ENCODE results near the gene DMD. TPM values are rescaled to one million over a fixed set of nuclear protein-coding genes. Genes with fewer than 3 reads are reported as not detected.

Gene DMD
- total and polyA plus RNA-seq, 2 of the 13 experiments (the other 11 are each of a cell fraction or from before 2014, with no cell fraction given), result 17.6 to 25.9 TPM

DNA sequence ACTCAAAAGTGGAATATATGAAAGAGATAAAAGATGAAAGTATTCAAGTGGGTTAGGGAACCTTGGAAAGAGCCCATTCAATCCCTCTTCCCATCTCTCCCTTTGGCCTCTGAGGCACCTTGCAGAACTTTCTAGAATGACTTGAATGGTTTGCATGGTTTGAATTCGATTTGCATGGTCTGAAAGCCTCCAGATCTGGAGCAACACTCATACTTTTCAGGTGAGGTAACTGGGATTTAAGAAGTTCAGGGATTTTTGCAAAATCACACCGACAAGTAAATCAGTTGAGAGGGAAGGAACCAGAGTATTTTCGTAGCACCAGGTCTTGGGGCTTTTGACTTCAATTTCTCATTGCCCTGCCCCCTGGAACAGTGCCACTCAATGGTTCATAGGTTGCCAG is 1663.5 kb downstream of the DMD start (continued):
- TF ChIP-seq, protein P1, sequence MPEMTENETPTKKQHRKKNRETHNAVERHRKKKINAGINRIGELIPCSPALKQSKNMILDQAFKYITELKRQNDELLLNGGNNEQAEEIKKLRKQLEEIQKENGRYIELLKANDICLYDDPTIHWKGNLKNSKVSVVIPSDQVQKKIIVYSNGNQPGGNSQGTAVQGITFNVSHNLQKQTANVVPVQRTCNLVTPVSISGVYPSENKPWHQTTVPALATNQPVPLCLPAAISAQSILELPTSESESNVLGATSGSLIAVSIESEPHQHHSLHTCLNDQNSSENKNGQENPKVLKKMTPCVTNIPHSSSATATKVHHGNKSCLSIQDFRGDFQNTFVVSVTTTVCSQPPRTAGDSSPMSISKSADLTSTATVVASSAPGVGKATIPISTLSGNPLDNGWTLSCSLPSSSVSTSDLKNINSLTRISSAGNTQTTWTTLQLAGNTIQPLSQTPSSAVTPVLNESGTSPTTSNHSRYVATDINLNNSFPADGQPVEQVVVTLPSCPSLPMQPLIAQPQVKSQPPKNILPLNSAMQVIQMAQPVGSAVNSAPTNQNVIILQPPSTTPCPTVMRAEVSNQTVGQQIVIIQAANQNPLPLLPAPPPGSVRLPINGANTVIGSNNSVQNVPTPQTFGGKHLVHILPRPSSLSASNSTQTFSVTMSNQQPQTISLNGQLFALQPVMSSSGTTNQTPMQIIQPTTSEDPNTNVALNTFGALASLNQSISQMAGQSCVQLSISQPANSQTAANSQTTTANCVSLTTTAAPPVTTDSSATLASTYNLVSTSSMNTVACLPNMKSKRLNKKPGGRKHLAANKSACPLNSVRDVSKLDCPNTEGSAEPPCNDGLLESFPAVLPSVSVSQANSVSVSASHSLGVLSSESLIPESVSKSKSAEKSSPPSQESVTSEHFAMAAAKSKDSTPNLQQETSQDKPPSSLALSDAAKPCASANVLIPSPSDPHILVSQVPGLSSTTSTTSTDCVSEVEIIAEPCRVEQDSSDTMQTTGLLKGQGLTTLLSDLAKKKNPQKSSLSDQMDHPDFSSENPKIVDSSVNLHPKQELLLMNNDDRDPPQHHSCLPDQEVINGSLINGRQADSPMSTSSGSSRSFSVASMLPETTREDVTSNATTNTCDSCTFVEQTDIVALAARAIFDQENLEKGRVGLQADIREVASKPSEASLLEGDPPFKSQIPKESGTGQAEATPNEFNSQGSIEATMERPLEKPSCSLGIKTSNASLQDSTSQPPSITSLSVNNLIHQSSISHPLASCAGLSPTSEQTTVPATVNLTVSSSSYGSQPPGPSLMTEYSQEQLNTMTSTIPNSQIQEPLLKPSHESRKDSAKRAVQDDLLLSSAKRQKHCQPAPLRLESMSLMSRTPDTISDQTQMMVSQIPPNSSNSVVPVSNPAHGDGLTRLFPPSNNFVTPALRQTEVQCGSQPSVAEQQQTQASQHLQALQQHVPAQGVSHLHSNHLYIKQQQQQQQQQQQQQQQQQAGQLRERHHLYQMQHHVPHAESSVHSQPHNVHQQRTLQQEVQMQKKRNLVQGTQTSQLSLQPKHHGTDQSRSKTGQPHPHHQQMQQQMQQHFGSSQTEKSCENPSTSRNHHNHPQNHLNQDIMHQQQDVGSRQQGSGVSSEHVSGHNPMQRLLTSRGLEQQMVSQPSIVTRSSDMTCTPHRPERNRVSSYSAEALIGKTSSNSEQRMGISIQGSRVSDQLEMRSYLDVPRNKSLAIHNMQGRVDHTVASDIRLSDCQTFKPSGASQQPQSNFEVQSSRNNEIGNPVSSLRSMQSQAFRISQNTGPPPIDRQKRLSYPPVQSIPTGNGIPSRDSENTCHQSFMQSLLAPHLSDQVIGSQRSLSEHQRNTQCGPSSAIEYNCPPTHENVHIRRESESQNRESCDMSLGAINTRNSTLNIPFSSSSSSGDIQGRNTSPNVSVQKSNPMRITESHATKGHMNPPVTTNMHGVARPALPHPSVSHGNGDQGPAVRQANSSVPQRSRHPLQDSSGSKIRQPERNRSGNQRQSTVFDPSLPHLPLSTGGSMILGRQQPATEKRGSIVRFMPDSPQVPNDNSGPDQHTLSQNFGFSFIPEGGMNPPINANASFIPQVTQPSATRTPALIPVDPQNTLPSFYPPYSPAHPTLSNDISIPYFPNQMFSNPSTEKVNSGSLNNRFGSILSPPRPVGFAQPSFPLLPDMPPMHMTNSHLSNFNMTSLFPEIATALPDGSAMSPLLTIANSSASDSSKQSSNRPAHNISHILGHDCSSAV (CRISPR knock-in tag; IDR thresholded peaks at IDR 0.05; ENCODE audit: borderline replicate concordance), result no peak
- no peak for TF ChIP-seq ZKSCAN8 (CRISPR knock-in tag; IDR thresholded peaks at IDR 0.05; ENCODE audit: borderline replicate concordance)
- no peak for TF ChIP-seq MXI1 (IDR thresholded peaks at IDR 0.05; ENCODE audit: borderline replicate concordance, low read depth, low read length)
- no peak for TF ChIP-seq THYN1 (CRISPR knock-in tag; IDR thresholded peaks at IDR 0.05; ENCODE audit: borderline replicate concordance, low read depth)
- TF ChIP-seq MAFF (IDR thresholded peaks at IDR 0.05; ENCODE audit: low read depth, low read length), result no peak

DNA sequence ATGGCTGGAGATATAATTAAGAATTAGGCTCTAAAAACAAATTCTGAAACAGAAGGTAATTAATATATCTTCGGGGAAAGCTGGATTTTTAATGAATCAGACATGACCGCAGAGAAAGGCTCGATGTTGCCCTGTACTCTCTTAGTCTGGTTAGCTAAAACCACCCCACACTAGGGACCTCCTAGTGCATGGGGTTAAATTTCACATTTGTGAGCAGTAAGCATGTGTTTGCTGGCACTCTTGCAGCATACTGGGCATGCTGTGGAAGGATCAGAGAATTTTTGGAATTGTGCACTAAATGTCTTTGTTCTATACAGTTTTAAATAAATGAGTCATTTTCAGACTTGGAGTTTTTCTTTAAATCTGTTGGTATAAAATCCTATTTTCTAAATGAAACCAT is 1663.9 kb downstream of the DMD start:
- POLR2A ChIA-PET, result no interaction called here
- no peak for TF ChIP-seq ZKSCAN5 (CRISPR knock-in tag; IDR thresholded peaks at IDR 0.05)
- no peak for TF ChIP-seq SP1 (IDR thresholded peaks at IDR 0.05)
- TF ChIP-seq SP1 (CRISPR knock-in tag; IDR thresholded peaks at IDR 0.05), result no peak
- TF ChIP-seq PHF21A (CRISPR knock-in tag; IDR thresholded peaks at IDR 0.05), result no peak
- no peak for TF ChIP-seq SALL2 (CRISPR knock-in tag; IDR thresholded peaks at IDR 0.05)
- no peak for TF ChIP-seq AGO1 (IDR thresholded peaks at IDR 0.05; ENCODE audit: low read depth, low read length, poor library complexity, severe bottlenecking)
- TF ChIP-seq, protein P2, sequence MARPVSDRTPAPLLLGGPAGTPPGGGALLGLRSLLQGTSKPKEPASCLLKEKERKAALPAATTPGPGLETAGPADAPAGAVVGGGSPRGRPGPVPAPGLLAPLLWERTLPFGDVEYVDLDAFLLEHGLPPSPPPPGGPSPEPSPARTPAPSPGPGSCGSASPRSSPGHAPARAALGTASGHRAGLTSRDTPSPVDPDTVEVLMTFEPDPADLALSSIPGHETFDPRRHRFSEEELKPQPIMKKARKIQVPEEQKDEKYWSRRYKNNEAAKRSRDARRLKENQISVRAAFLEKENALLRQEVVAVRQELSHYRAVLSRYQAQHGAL (CRISPR knock-in tag; IDR thresholded peaks at IDR 0.05; ENCODE audit: not compliant biosample characterization), result no peak
- TF ChIP-seq MTF1 (CRISPR knock-in tag; IDR thresholded peaks at IDR 0.05), result no peak

More for the DNA sequence above, 1663.9 kb downstream of the DMD start:
- DNase-seq (ENCODE audit: low spot score), result no peak
- Histone ChIP-seq H3K27ac (ENCODE audit: extremely low read length, insufficient read depth, low read length) (no peak overlapping the region), H3K27me3 (ENCODE audit: control insufficient read depth in 1 of 2, insufficient read depth in 2 of 2, low read length in 2 of 2) (no peaks in the 10 kb centered on the region), H3K4me2 (ENCODE audit: low read depth, low read length) (no peak overlapping the region), H4K20me1 (ENCODE audit: insufficient read depth, low read length) (no peaks in the 10 kb centered on the region), H3K36me3 (replicated peaks in 1 of 2; ENCODE audit: control insufficient read depth in 1 of 2, insufficient read depth in 2 of 2, low read length in 2 of 2) (no peaks in the 10 kb centered on the region), H3K4me3 (replicated peaks in 1 of 3; ENCODE audit: insufficient read depth in 1 of 3, low read depth in 2 of 3, low read length in 3 of 3) (no peak overlapping the region), H3K9ac (ENCODE audit: insufficient read depth, low read depth, low read length) (no peak overlapping the region), H2AFZ (ENCODE audit: low read length) (no peak overlapping the region), H3K9me3 (ENCODE audit: low read length) (no peaks in the 10 kb centered on the region), H3K4me1 (ENCODE audit: insufficient read depth, low read length) (no peaks in the 10 kb centered on the region), H3K79me2 (ENCODE audit: insufficient read depth, low read length) (no peaks in the 10 kb centered on the region)
- BruUV-seq (replicated peaks), result no TSS peak
- in situ Hi-C loops (cut with HindIII; ENCODE audit: extremely low pct_ligation_motif_present, low pct_unique_long_range_greater_than_20kb), result no loop called here
- WGBS (ENCODE audit: low lambda C conversion rate), result 46% methylated on average over 3 of the region's 3 CpGs
- no peak for FAIRE-seq
- CTCF ChIA-PET (ENCODE audit: low intra/inter-chr PET ratio, low total read pairs), result no interaction called here
- intact Hi-C loops (cut with micrococcal nuclease; ENCODE audit: unreplicated experiment), result no loop called here
- ATAC-seq, result no peak

Data from HepG2 (cell line).